Common myeloid progenitor, CD34-positive (primary cell): ENCODE measurements around the gene ZNF672.

ENCODE experiments used
- CTCF ChIA-PET: fragments of 350-600 bp; sonication (Branson Sonifier 250); formaldehyde crosslinking; loops from one replicate; lab custom pipeline; 2021; ENCODE audit warnings: antibody characterized with exemption; lab: Charles Lee
- POLR2A ChIA-PET: fragments of 350-600 bp; sonication (Branson Sonifier 250); formaldehyde crosslinking; loops from one replicate; lab custom pipeline; 2021; ENCODE audit warnings: antibody characterized with exemption; lab: Charles Lee
- DNase-seq, 3 donors: peaks; one replicate each; pipeline versions ENCODE4 v3.0.0 to v3.0.0-alpha.2; 2013
- H3K27ac ChIP-seq, 2 experiments: 1 replicate in 1 of 2; 2 replicates in 1 of 2; pipeline ENCODE4 v1.7.0; 2013; ENCODE audit warnings: inconsistent platforms in 2 of 2, low read length in 2 of 2, mild to moderate bottlenecking in 2 of 2, low read depth in 1 of 2, moderate library complexity in 1 of 2; ENCODE audit not compliant: severe bottlenecking in 2 of 2, insufficient read depth in 1 of 2, poor library complexity in 1 of 2
- H3K27me3 ChIP-seq, 5 experiments: replicated peaks in 2 of 5; 1 replicate in 3 of 5; 2 replicates in 2 of 5; pipeline versions ENCODE4 v1.6.1 to v1.7.0; 2013; ENCODE audit warnings: low read length in 4 of 5, mild to moderate bottlenecking in 2 of 5, moderate library complexity in 2 of 5, inconsistent platforms in 1 of 5; ENCODE audit not compliant: insufficient read depth in 5 of 5, control insufficient read depth in 4 of 5
- H3K36me3 ChIP-seq, 4 experiments: 1 replicate in 2 of 4; 2 replicates in 2 of 4; pipeline versions ENCODE4 v1.6.1 to v1.7.0; 2013; ENCODE audit warnings: low read length in 3 of 4, control low read depth in 1 of 4, mild to moderate bottlenecking in 1 of 4; ENCODE audit not compliant: control insufficient read depth in 4 of 4, insufficient read depth in 4 of 4
- H3K4me1 ChIP-seq, 4 experiments: 1 replicate in 3 of 4; 2 replicates in 1 of 4; pipeline versions ENCODE4 v1.6.1 to v1.7.1; 2013; ENCODE audit warnings: low read length in 3 of 4, mild to moderate bottlenecking in 3 of 4, control low read depth in 1 of 4, inconsistent platforms in 1 of 4, moderate library complexity in 1 of 4; ENCODE audit not compliant: control insufficient read depth in 4 of 4, insufficient read depth in 4 of 4; ENCODE audit errors: control extremely low read depth in 1 of 4
- H3K4me3 ChIP-seq, 7 experiments: 1 replicate in 4 of 7; 2 replicates in 3 of 7; pipeline versions ENCODE4 v1.5.1 to v1.7.0; 2013; ENCODE audit warnings: mild to moderate bottlenecking in 7 of 7, low read length in 6 of 7, moderate library complexity in 6 of 7, inconsistent platforms in 2 of 7, low read depth in 2 of 7, control low read depth in 1 of 7; ENCODE audit not compliant: insufficient read depth in 4 of 7, control insufficient read depth in 1 of 7; ENCODE audit errors: extremely low read depth in 1 of 7
- H3K9me3 ChIP-seq, 5 experiments: 1 replicate in 4 of 5; 2 replicates in 1 of 5; pipeline versions ENCODE4 v1.6.1 to v1.7.1; 2013; ENCODE audit warnings: low read length in 4 of 5, mild to moderate bottlenecking in 2 of 5, inconsistent platforms in 1 of 5, low read depth in 1 of 5, moderate library complexity in 1 of 5; ENCODE audit not compliant: control insufficient read depth in 4 of 5, insufficient read depth in 2 of 5; ENCODE audit errors: control extremely low read depth in 1 of 5
- WGBS: methylation state at CpG from one replicate; pipeline ENCODE4 v1.1.5; 2013; ENCODE audit not compliant: insufficient coverage; 5-methylcytosine and 5-hydroxymethylcytosine counted together

ZNF672 gene

GRCh38 chr1:248817065-248817464 lies 21.0 kb upstream of the ZNF672 start:
- H3K4me1 ChIP-seq = peaks cover 4 to 27% (median 18%) of the 10 kb centered on the region in 4 experiments
- CTCF ChIA-PET = interaction anchor here (1.1 to 2.4 kb wide), 3 partner anchors 11 to 194 kb away, joined by 3 to 11 read pairs (median 4); no protein-coding TSS in a partner anchor

GRCh38 chr1:248818505-248819374 lies 19.3 kb upstream of the ZNF672 start:
- 72% methylated on average over 4 of the region's 5 CpGs for WGBS
- peaks cover 20 to 70% (median 45%) of the 10 kb centered on the region in 4 experiments for H3K36me3 ChIP-seq
- POLR2A ChIA-PET = no interaction called here

More at GRCh38 chr1:248817065-248817464, 21.0 kb upstream of the ZNF672 start:
- Histone ChIP-seq H3K27me3 (no peaks in the 10 kb centered on the region), H3K4me3 (no peak overlapping the region), H3K27ac (no peak overlapping the region), H3K36me3 (peaks cover 19 to 73% (median 55%) of the 10 kb centered on the region in 4 experiments), H3K9me3 (no peaks in the 10 kb centered on the region)
- 0% methylated on average over 4 of the region's 6 CpGs for WGBS
- DNase-seq = peak in 2 of 3 donors; percentile 83 to 88
- POLR2A ChIA-PET = no interaction called here

GRCh38 chr1:248820041-248820585 lies 17.9 kb upstream of the ZNF672 start:
- POLR2A ChIA-PET = no interaction called here
- CTCF ChIA-PET = interaction anchor here (7.7 kb wide), 1 partner anchor 14 kb away, joined by 53 read pairs; no protein-coding TSS in a partner anchor
- peaks cover 20 to 65% (median 39%) of the 10 kb centered on the region in 4 experiments for H3K36me3 ChIP-seq

More at GRCh38 chr1:248818505-248819374, 19.3 kb upstream of the ZNF672 start:
- Histone ChIP-seq H3K4me3 (no peak overlapping the region), H3K27ac (no peak overlapping the region), H3K27me3 (no peaks in the 10 kb centered on the region), H3K9me3 (no peaks in the 10 kb centered on the region), H3K4me1 (peaks cover 14 to 38% (median 27%) of the 10 kb centered on the region in 4 experiments)
- CTCF ChIA-PET = interaction anchor here (7.7 kb wide), 1 partner anchor 12 kb away, joined by 53 read pairs; no protein-coding TSS in a partner anchor
- no peak for DNase-seq

GRCh38 chr1:248821101-248821500 lies 16.9 kb upstream of the ZNF672 start:
- H3K36me3 ChIP-seq = peaks cover 12 to 55% (median 31%) of the 10 kb centered on the region in 4 experiments
- CTCF ChIA-PET = interaction anchor here (2.2 to 7.7 kb wide), 2 partner anchors 9 to 15 kb away, joined by 9 to 53 read pairs; no protein-coding TSS in a partner anchor
- 100% methylated on average over 3 of the region's 3 CpGs for WGBS

More at GRCh38 chr1:248820041-248820585, 17.9 kb upstream of the ZNF672 start:
- Histone ChIP-seq H3K4me3 (no peak overlapping the region), H3K27me3 (no peaks in the 10 kb centered on the region), H3K4me1 (peaks cover 20 to 52% (median 39%) of the 10 kb centered on the region in 4 experiments), H3K27ac (no peak overlapping the region), H3K9me3 (no peaks in the 10 kb centered on the region)
- DNase-seq = no peak
- WGBS = 97% methylated on average over 5 of the region's 7 CpGs

GRCh38 chr1:248821641-248822040 lies 16.4 kb upstream of the ZNF672 start:
- H3K27ac ChIP-seq = no peak overlapping the region
- CTCF ChIA-PET = interaction anchor here (2.2 to 7.7 kb wide), 3 partner anchors 10 to 15 kb away, joined by 6 to 53 read pairs (median 9); no protein-coding TSS in a partner anchor
- no peak overlapping the region for H3K4me3 ChIP-seq
- POLR2A ChIA-PET = no interaction called here
- WGBS = 100% methylated on average over 5 of the region's 7 CpGs
- peaks cover 12 to 53% (median 28%) of the 10 kb centered on the region in 4 experiments for H3K36me3 ChIP-seq
- H3K9me3 ChIP-seq = no peaks in the 10 kb centered on the region
- no peak for DNase-seq
- peaks cover 20 to 43% (median 36%) of the 10 kb centered on the region in 4 experiments for H3K4me1 ChIP-seq
- no peaks in the 10 kb centered on the region for H3K27me3 ChIP-seq

More at GRCh38 chr1:248821101-248821500, 16.9 kb upstream of the ZNF672 start:
- Histone ChIP-seq H3K9me3 (no peaks in the 10 kb centered on the region), H3K27ac (no peak overlapping the region), H3K27me3 (no peaks in the 10 kb centered on the region), H3K4me3 (no peak overlapping the region), H3K4me1 (peaks cover 20 to 48% (median 39%) of the 10 kb centered on the region in 4 experiments)
- POLR2A ChIA-PET = no interaction called here
- no peak for DNase-seq

- no peaks in the 10 kb centered on the region for H3K9me3 ChIP-seq
- ChIA-PET POLR2A (interaction anchor here (0.6 kb wide), 1 partner anchor 14 kb away, joined by 5 read pairs; no protein-coding TSS in a partner anchor), CTCF (interaction anchor here (2.2 to 7.7 kb wide), 3 partner anchors 10 to 16 kb away, joined by 6 to 53 read pairs (median 9); no protein-coding TSS in a partner anchor)
- no peaks in the 10 kb centered on the region for H3K27me3 ChIP-seq
- H3K36me3 ChIP-seq = peaks cover 12 to 53% (median 28%) of the 10 kb centered on the region in 4 experiments
- WGBS = 91% methylated on average over 13 of the region's 15 CpGs
- no peak overlapping the region for H3K4me3 ChIP-seq
- peaks cover 24 to 42% (median 34%) of the 10 kb centered on the region in 4 experiments for H3K4me1 ChIP-seq
- H3K27ac ChIP-seq = no peak overlapping the region
- no peak for DNase-seq
Measured at GRCh38 chr1:248822148-248823032, 15.6 kb upstream of the ZNF672 start.
